Stomach (tissue), 4 donors: ENCODE results near the gene RBFOX2.

ENCODE experiments used
- POLR2A ChIP-seq, 4 donors: fragments of 450-650 bp; IDR thresholded peaks; one replicate each; pipeline ENCODE4 v1.6.1; 2016; ENCODE audit warnings: antibody characterized with exemption in 4 of 4, control low read depth in 2 of 4, mild to moderate bottlenecking in 1 of 4, moderate library complexity in 1 of 4
- POLR2AphosphoS5 ChIP-seq, 3 donors: sonication (generic); formaldehyde crosslinking; IDR thresholded peaks; one replicate each; pipeline ENCODE4 v1.6.1; 2016; ENCODE audit warnings: antibody characterized with exemption in 3 of 3
- TF ChIP-seq, protein P1 (sequence below), 7 experiments: fragments of 450-650 bp in 4 of 7; fragments of 200-600 bp in 3 of 7; sonication (generic) in 3 of 7; IDR thresholded peaks; one replicate each; pipeline ENCODE4 v1.5.1; 2016 to 2019; ENCODE audit warnings: antibody characterized with exemption in 7 of 7, control low read depth in 2 of 7, mild to moderate bottlenecking in 1 of 7

GRCh38 chr22:35872451-35872850 is 156.2 kb downstream of the RBFOX2 start:
- TF ChIP-seq POLR2AphosphoS5 (IDR thresholded peaks at IDR 0.05) (no peak), POLR2A (IDR thresholded peaks at IDR 0.05) (no peak)
- TF ChIP-seq, protein P1, sequence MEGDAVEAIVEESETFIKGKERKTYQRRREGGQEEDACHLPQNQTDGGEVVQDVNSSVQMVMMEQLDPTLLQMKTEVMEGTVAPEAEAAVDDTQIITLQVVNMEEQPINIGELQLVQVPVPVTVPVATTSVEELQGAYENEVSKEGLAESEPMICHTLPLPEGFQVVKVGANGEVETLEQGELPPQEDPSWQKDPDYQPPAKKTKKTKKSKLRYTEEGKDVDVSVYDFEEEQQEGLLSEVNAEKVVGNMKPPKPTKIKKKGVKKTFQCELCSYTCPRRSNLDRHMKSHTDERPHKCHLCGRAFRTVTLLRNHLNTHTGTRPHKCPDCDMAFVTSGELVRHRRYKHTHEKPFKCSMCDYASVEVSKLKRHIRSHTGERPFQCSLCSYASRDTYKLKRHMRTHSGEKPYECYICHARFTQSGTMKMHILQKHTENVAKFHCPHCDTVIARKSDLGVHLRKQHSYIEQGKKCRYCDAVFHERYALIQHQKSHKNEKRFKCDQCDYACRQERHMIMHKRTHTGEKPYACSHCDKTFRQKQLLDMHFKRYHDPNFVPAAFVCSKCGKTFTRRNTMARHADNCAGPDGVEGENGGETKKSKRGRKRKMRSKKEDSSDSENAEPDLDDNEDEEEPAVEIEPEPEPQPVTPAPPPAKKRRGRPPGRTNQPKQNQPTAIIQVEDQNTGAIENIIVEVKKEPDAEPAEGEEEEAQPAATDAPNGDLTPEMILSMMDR (IDR thresholded peaks at IDR 0.05) = no peak
